GM12878 (cell line): ENCODE measurements around the gene PCSK5. TPM values are rescaled to one million over a fixed set of nuclear protein-coding genes. Genes with fewer than 3 reads are reported as not detected.

ENCODE experiments used
- ATAC-seq: fragments of 200-7000 bp; cut with Tn5 transposase; 3 replicates; pipeline ENCODE4 v1.9.1; 2020; ENCODE audit warnings: mild to moderate bottlenecking, moderate library complexity
- BruUV-seq: library from RNA; stranded (reverse); fragments of 400-500 nt; replicated peaks from 2 replicates; lab custom pipeline; 2021; lab: Mats Ljungman, UMichigan
- CTCF ChIA-PET: fragments of 300-600 bp; sonication (Branson Sonifier 250); formaldehyde crosslinking; extraction: SDS; loops from one replicate; lab custom pipeline; 2021; ENCODE audit warnings: inconsistent platforms; lab: Yijun Ruan, JAX
- POLR2A ChIA-PET: fragments of 350-600 bp; formaldehyde crosslinking; extraction: SDS; loops from one replicate; lab custom pipeline; 2021; ENCODE audit warnings: inconsistent platforms; lab: Charles Lee
- RAD21 ChIA-PET: fragments of 300-600 bp; sonication (Branson Sonifier 250); formaldehyde crosslinking; loops from one replicate; lab custom pipeline; 2023; ENCODE audit warnings: antibody characterized with exemption; ENCODE audit not compliant: unreplicated experiment; lab: Charles Lee
- SMC1A ChIA-PET: fragments of 300-600 bp; sonication (Branson Sonifier 250); formaldehyde crosslinking; loops from one replicate; lab custom pipeline; 2023; ENCODE audit not compliant: unreplicated experiment, uncharacterized antibody; lab: Charles Lee
- DNase-seq: peaks from one replicate; pipeline ENCODE4 v3.0.0-alpha.2; 2011; ENCODE audit warnings: low read depth, low spot score
- FAIRE-seq: peaks from 3 replicates; lab custom pipeline; 2011; peaks lifted over from hg19 to GRCh38; lab: Jason Lieb, UNC
- H2AFZ ChIP-seq: 2 replicates; pipeline ENCODE4 v1.6.0; 2011; ENCODE audit warnings: low read depth, low read length, control low read depth; ENCODE audit not compliant: control insufficient read depth
- H3K27ac ChIP-seq: 2 replicates; pipeline ENCODE4 v1.5.1; 2011; ENCODE audit warnings: control low read depth; ENCODE audit not compliant: control insufficient read depth, insufficient read depth
- H3K27me3 ChIP-seq, 2 experiments: replicated peaks in 1 of 2; 2 replicates each; pipeline versions ENCODE4 v1.6.0 to v1.6.1; 2011; ENCODE audit warnings: low read length in 1 of 2; ENCODE audit not compliant: control insufficient read depth in 2 of 2, insufficient read depth in 2 of 2
- H3K36me3 ChIP-seq, 2 experiments: 2 replicates each; pipeline ENCODE4 v1.5.1; 2011; ENCODE audit warnings: low read length in 1 of 2; ENCODE audit not compliant: control insufficient read depth in 2 of 2, insufficient read depth in 2 of 2
- H3K4me1 ChIP-seq: 2 replicates; pipeline ENCODE4 v1.6.1; 2011; ENCODE audit warnings: mild to moderate bottlenecking, low read length, moderate library complexity, mixed read lengths; ENCODE audit not compliant: control insufficient read depth, insufficient read depth
- H3K4me2 ChIP-seq: 2 replicates; pipeline ENCODE4 v1.6.0; 2011; ENCODE audit warnings: control low read depth; ENCODE audit not compliant: control insufficient read depth, insufficient read depth
- H3K4me3 ChIP-seq: fragments of 200-600 bp; sonication (generic); 2 replicates; pipeline ENCODE4 v1.5.1; 2016
- H3K79me2 ChIP-seq: 2 replicates; pipeline ENCODE4 v1.6.0; 2011; ENCODE audit warnings: low read length; ENCODE audit not compliant: control insufficient read depth, insufficient read depth
- H3K9ac ChIP-seq: 2 replicates; pipeline ENCODE4 v1.8.0; 2011; ENCODE audit warnings: low read length, control low read depth, mixed read lengths; ENCODE audit not compliant: control insufficient read depth, insufficient read depth
- H3K9me3 ChIP-seq: replicated peaks from 3 replicates; pipeline ENCODE4 v1.5.1; 2011; ENCODE audit warnings: mild to moderate bottlenecking, low read length; ENCODE audit not compliant: control insufficient read depth, insufficient read depth
- H4K20me1 ChIP-seq: 2 replicates; pipeline ENCODE4 v1.6.0; 2011; ENCODE audit not compliant: control insufficient read depth, insufficient read depth
- CREM ChIP-seq: IDR thresholded peaks from 2 replicates; pipeline ENCODE4 v1.6.1; 2014; ENCODE audit warnings: antibody characterized with exemption, low read depth
- E2F4 ChIP-seq: IDR thresholded peaks from 2 replicates; pipeline ENCODE4 v1.6.1; 2012; ENCODE audit warnings: low read depth, low read length, improper control_type of control experiment
- ETV6 ChIP-seq, 2 experiments: fragments of 450-650 bp in 1 of 2; IDR thresholded peaks in 1 of 2; conservative IDR thresholded peaks in 1 of 2; 2 replicates each; pipeline ENCODE4 v1.6.1; 2014; ENCODE audit warnings: antibody characterized with exemption in 1 of 2, borderline replicate concordance in 1 of 2, low read depth in 1 of 2, mild to moderate bottlenecking in 1 of 2, moderate library complexity in 1 of 2
- FOS ChIP-seq: IDR thresholded peaks from 3 replicates; pipeline ENCODE4 v1.6.1; 2011; ENCODE audit warnings: borderline replicate concordance; ENCODE audit not compliant: insufficient read length; ENCODE audit errors: extremely low read depth
- JUNB ChIP-seq: IDR thresholded peaks from 2 replicates; pipeline ENCODE4 v1.6.1; 2016; ENCODE audit warnings: antibody characterized with exemption, mild to moderate bottlenecking
- MAX ChIP-seq: IDR thresholded peaks from 2 replicates; pipeline ENCODE4 v1.6.1; 2012; ENCODE audit warnings: low read depth, low read length, improper control_type of control experiment
- MEF2A ChIP-seq: IDR thresholded peaks from 2 replicates; pipeline ENCODE4 v1.6.1; 2011; ENCODE audit warnings: low read depth, mild to moderate bottlenecking, low read length, moderate library complexity; ENCODE audit not compliant: insufficient read depth
- MEF2B ChIP-seq: fragments of 450-650 bp; IDR thresholded peaks from 2 replicates; pipeline ENCODE4 v1.6.1; 2018; ENCODE audit warnings: mild to moderate bottlenecking, moderate library complexity; ENCODE audit not compliant: partially characterized antibody, poor library complexity, severe bottlenecking
- MXI1 ChIP-seq: fragments of 150-350 bp; IDR thresholded peaks from 2 replicates; pipeline ENCODE4 v1.6.1; 2011; ENCODE audit warnings: low read depth, mild to moderate bottlenecking, inconsistent platforms, low read length, improper control_type of control experiment
- PAX5 ChIP-seq: IDR thresholded peaks from 2 replicates; pipeline ENCODE4 v1.6.1; 2011; ENCODE audit warnings: low read depth, low read length, borderline replicate concordance
- POLR2AphosphoS2 ChIP-seq: IDR thresholded peaks from 2 replicates; pipeline ENCODE4 v1.6.1; 2011; ENCODE audit warnings: low read depth, mild to moderate bottlenecking, low read length, improper control_type of control experiment, moderate library complexity
- RBBP5 ChIP-seq: fragments of 200-600 bp; sonication (generic); conservative IDR thresholded peaks from 2 replicates; pipeline ENCODE4 v1.6.1; 2016
- RCOR1 ChIP-seq: conservative IDR thresholded peaks from 2 replicates; pipeline ENCODE4 v1.6.1; 2012; ENCODE audit warnings: low read depth, low read length, improper control_type of control experiment
- SP1 ChIP-seq: IDR thresholded peaks from one replicate; pipeline ENCODE4 v1.6.1; 2011; ENCODE audit warnings: low read depth, low read length
- STAT1 ChIP-seq: fragments of 450-650 bp; conservative IDR thresholded peaks from 2 replicates; pipeline ENCODE4 v1.6.1; 2014; ENCODE audit warnings: antibody characterized with exemption, mild to moderate bottlenecking
- TBL1XR1 ChIP-seq: IDR thresholded peaks from 2 replicates; pipeline ENCODE4 v1.6.1; 2012; ENCODE audit warnings: low read depth, low read length, improper control_type of control experiment
- ZBTB40 ChIP-seq: fragments of 450-650 bp; IDR thresholded peaks from 2 replicates; pipeline ENCODE4 v1.6.1; 2016; ENCODE audit warnings: mild to moderate bottlenecking, moderate library complexity, borderline replicate concordance
- ZNF207 ChIP-seq: fragments of 450-650 bp; IDR thresholded peaks from 2 replicates; pipeline ENCODE4 v1.6.1; 2014; ENCODE audit warnings: antibody characterized with exemption, mild to moderate bottlenecking, borderline replicate concordance
- ZNF274 ChIP-seq: IDR thresholded peaks from one replicate; pipeline ENCODE4 v1.8.0; 2011; ENCODE audit not compliant: insufficient read length, insufficient read depth
- WGBS: methylation state at CpG from one replicate; pipeline ENCODE4 v1.1.6; 2016; ENCODE audit warnings: low lambda C conversion rate; ENCODE audit not compliant: insufficient replicate concordance, insufficient coverage; ENCODE audit errors: missing lambda C conversion rate; 5-methylcytosine and 5-hydroxymethylcytosine counted together
- in situ Hi-C: fragments of 300-500 bp; cut with MboI; formaldehyde crosslinking; loops from 9 replicates; pipeline ENCODE4 v1.14.3; 2018; ENCODE audit warnings: mixed read lengths
- intact Hi-C: fragments of 100-400 bp; cut with micrococcal nuclease; formaldehyde crosslinking; loops from one replicate; pipeline ENCODE4 v1.14.2; 2022; ENCODE audit not compliant: unreplicated experiment
- polyA plus RNA-seq, 11 experiments: library from polyadenylated mRNA; depleted of rRNA in 4 of 11; unstranded in 6 of 11; stranded (reverse) in 5 of 11; fragments of >200 nt; fragmentation: Nextera tagmentation in 4 of 11; fragmentation: Illumina TruSeq in 1 of 11; extraction: Ambion mirVana in 4 of 11; extraction: Trizol in 1 of 11; gene quantifications; 1 replicate in 1 of 11; 2 replicates in 10 of 11; pipeline versions ENCODE4 v1.2.1 to v1.2.3, GENCODE V29; 2011 to 2016; ENCODE audit warnings: inconsistent platforms in 2 of 11, missing spikeins in 2 of 11, low read depth in 1 of 11
- total RNA-seq, 4 experiments: library from RNA; depleted of rRNA in 3 of 4; stranded (reverse); fragments of >200 nt in 3 of 4; fragmentation: Illumina TruSeq in 1 of 4; extraction: Trizol in 1 of 4; gene quantifications; 2 replicates each; pipeline versions ENCODE4 v1.2.1 to v1.2.3, GENCODE V29; 2013 to 2021

Gene PCSK5
- total and polyA plus RNA-seq, 10 of the 15 experiments (the other 5 are each of a cell fraction or from before 2014, with no cell fraction given) = 0.01 to 0.13 (median 0.04) TPM; not detected in 3

- TF ChIP-seq ETV6 (conservative IDR thresholded peaks at IDR 0.05 in 1 of 2, IDR thresholded peaks at IDR 0.05 in 1 of 2; ENCODE audit: borderline replicate concordance in 1 of 2, low read depth in 1 of 2) = no peak
- no peak for TF ChIP-seq ZNF207
Measured at GRCh38 chr9:75907329-75907728, 16.9 kb downstream of the PCSK5 start (continued).

- Histone ChIP-seq H4K20me1 (no peaks in the 10 kb centered on the region), H3K27ac (no peak overlapping the region), H3K9me3 (no peaks in the 10 kb centered on the region), H3K36me3 (no peaks in the 10 kb centered on the region), H3K4me1 (no peaks in the 10 kb centered on the region), H3K9ac (no peak overlapping the region), H3K4me2 (no peak overlapping the region), H3K27me3 (no peaks in the 10 kb centered on the region), H3K79me2 (no peaks in the 10 kb centered on the region), H3K4me3 (no peak overlapping the region), H2AFZ (no peak overlapping the region)
- POLR2A ChIA-PET = no interaction called here
- ATAC-seq (no peak), DNase-seq (no peak), FAIRE-seq (no peak)
- in situ Hi-C loops (no loop called here), intact Hi-C loops (no loop called here)
- CTCF ChIA-PET = no interaction called here
- SMC1A ChIA-PET = no interaction called here
- RAD21 ChIA-PET = no interaction called here
- 23% methylated on average over 1 of the region's 1 CpG for WGBS
- no TSS peak for BruUV-seq
- TF ChIP-seq ZBTB40 = no peak
- no peak for TF ChIP-seq PAX5
- no peak for TF ChIP-seq CREM
- no peak for TF ChIP-seq E2F4
- TF ChIP-seq JUNB = no peak
- no peak for TF ChIP-seq MXI1
- TF ChIP-seq MEF2B = no peak
- TF ChIP-seq MAX = no peak
- no peak for TF ChIP-seq STAT1
- no peak for TF ChIP-seq FOS
- TF ChIP-seq ZNF274 = no peak
- no peak for TF ChIP-seq SP1
- no peak for TF ChIP-seq TBL1XR1
- no peak for TF ChIP-seq MEF2A
- no peak for TF ChIP-seq POLR2AphosphoS2
- TF ChIP-seq RCOR1 = no peak
- no peak for TF ChIP-seq RBBP5
Measured at GRCh38 chr9:75907923-75908322, 17.4 kb downstream of the PCSK5 start.
